SK-N-SH treated with all-trans-retinoic acid at 6 μM for 48 hours (cell line): ENCODE measurements around the gene WHRN.

Source experiments
- ATAC-seq: fragments of 200-7000 bp; cut with Tn5 transposase; 3 replicates; pipeline ENCODE4 v1.9.1; 2020; ENCODE audit warnings: mild to moderate bottlenecking, moderate library complexity
- ARNTL ChIP-seq: fragments of 450-650 bp; formaldehyde crosslinking; IDR thresholded peaks from 2 replicates; pipeline ENCODE4 v1.5.0; 2020; ENCODE audit warnings: low read depth, mild to moderate bottlenecking, moderate library complexity, borderline replicate concordance
- BACH2 ChIP-seq: fragments of 250-450 bp; sonication (Bioruptor Pico); IDR thresholded peaks from 2 replicates; pipeline ENCODE4 v1.9.0; 2021; ENCODE audit warnings: mild to moderate bottlenecking, borderline replicate concordance
- GLIS3 ChIP-seq: fragments of 250-450 bp; sonication (Bioruptor Pico); IDR thresholded peaks from 2 replicates; pipeline ENCODE4 v1.5.0; 2020; ENCODE audit warnings: mild to moderate bottlenecking, moderate library complexity
- OSR1 ChIP-seq: fragments of 250-450 bp; sonication (Bioruptor Pico); IDR thresholded peaks from 2 replicates; pipeline ENCODE4 v1.8.0; 2022; ENCODE audit warnings: moderate library complexity, mild to moderate bottlenecking, inconsistent platforms
- PPARA ChIP-seq: fragments of 250-450 bp; sonication (Bioruptor Pico); IDR thresholded peaks from 2 replicates; pipeline ENCODE4 v1.5.0; 2020; ENCODE audit warnings: mild to moderate bottlenecking, borderline replicate concordance
- RARB ChIP-seq: fragments of 250-450 bp; sonication (Bioruptor Pico); IDR thresholded peaks from 2 replicates; pipeline ENCODE4 v1.8.0; 2021; ENCODE audit warnings: mild to moderate bottlenecking, moderate library complexity
- SNAI2 ChIP-seq: fragments of 250-450 bp; sonication (Bioruptor Pico); IDR thresholded peaks from 2 replicates; pipeline ENCODE4 v1.5.0; 2020; ENCODE audit warnings: mild to moderate bottlenecking, moderate library complexity
- TCF4 ChIP-seq: fragments of 250-450 bp; sonication (Bioruptor Pico); IDR thresholded peaks from 2 replicates; pipeline ENCODE4 v1.8.0; 2021; ENCODE audit warnings: mild to moderate bottlenecking, moderate library complexity, borderline replicate concordance
- TOX ChIP-seq: fragments of 250-450 bp; sonication (Bioruptor Pico); IDR thresholded peaks from 2 replicates; pipeline ENCODE4 v1.8.0; 2021; ENCODE audit warnings: mild to moderate bottlenecking, moderate library complexity, borderline replicate concordance
- ZC3H10 ChIP-seq: fragments of 250-450 bp; sonication (Bioruptor Pico); IDR thresholded peaks from 2 replicates; pipeline ENCODE4 v1.5.1; 2021; ENCODE audit warnings: mild to moderate bottlenecking, moderate library complexity
- ZNF565 ChIP-seq: fragments of 450-650 bp; formaldehyde crosslinking; conservative IDR thresholded peaks from 2 replicates; pipeline ENCODE4 v1.5.0; 2020; ENCODE audit warnings: low read depth, mild to moderate bottlenecking, moderate library complexity
- ZNF70 ChIP-seq: fragments of 450-650 bp; formaldehyde crosslinking; IDR thresholded peaks from 2 replicates; pipeline ENCODE4 v1.5.0; 2020; ENCODE audit warnings: mild to moderate bottlenecking, moderate library complexity
- ZNF8 ChIP-seq: fragments of 450-650 bp; formaldehyde crosslinking; IDR thresholded peaks from 2 replicates; pipeline ENCODE4 v1.5.0; 2020; ENCODE audit warnings: mild to moderate bottlenecking, moderate library complexity
- TF ChIP-seq, protein P1 (sequence below): fragments of 250-450 bp; sonication (Bioruptor Pico); IDR thresholded peaks from 2 replicates; pipeline ENCODE4 v1.5.1; 2021; ENCODE audit warnings: mild to moderate bottlenecking, moderate library complexity
- TF ChIP-seq, protein P2 (sequence below): fragments of 250-450 bp; sonication (Bioruptor Pico); IDR thresholded peaks from 2 replicates; pipeline ENCODE4 v1.8.0; 2020; ENCODE audit warnings: mild to moderate bottlenecking, moderate library complexity, borderline replicate concordance
- TF ChIP-seq, protein P3 (sequence below): fragments of 250-450 bp; sonication (Bioruptor Pico); IDR thresholded peaks from 2 replicates; pipeline ENCODE4 v1.8.0; 2021; ENCODE audit warnings: low read depth, mild to moderate bottlenecking, moderate library complexity, borderline replicate concordance
- TF ChIP-seq, protein P4 (sequence below): fragments of 250-450 bp; sonication (Bioruptor Pico); IDR thresholded peaks from 2 replicates; pipeline ENCODE4 v1.5.0; 2020; ENCODE audit warnings: mild to moderate bottlenecking, moderate library complexity
- TF ChIP-seq, protein P5 (sequence below): fragments of 250-450 bp; sonication (Bioruptor Pico); IDR thresholded peaks from 2 replicates; pipeline ENCODE4 v1.5.1; 2020; ENCODE audit warnings: low read depth, mild to moderate bottlenecking, moderate library complexity

Gene WHRN

GRCh38 chr9:114370968-114371320, 134.3 kb downstream of the WHRN start:
- TF ChIP-seq TCF4 (CRISPR knock-in tag) (no peak), ZNF70 (CRISPR knock-in tag) (no peak), SNAI2 (CRISPR knock-in tag) (no peak), ZNF565 (CRISPR knock-in tag) (no peak), OSR1 (CRISPR knock-in tag) (no peak)
- TF ChIP-seq, protein P1, sequence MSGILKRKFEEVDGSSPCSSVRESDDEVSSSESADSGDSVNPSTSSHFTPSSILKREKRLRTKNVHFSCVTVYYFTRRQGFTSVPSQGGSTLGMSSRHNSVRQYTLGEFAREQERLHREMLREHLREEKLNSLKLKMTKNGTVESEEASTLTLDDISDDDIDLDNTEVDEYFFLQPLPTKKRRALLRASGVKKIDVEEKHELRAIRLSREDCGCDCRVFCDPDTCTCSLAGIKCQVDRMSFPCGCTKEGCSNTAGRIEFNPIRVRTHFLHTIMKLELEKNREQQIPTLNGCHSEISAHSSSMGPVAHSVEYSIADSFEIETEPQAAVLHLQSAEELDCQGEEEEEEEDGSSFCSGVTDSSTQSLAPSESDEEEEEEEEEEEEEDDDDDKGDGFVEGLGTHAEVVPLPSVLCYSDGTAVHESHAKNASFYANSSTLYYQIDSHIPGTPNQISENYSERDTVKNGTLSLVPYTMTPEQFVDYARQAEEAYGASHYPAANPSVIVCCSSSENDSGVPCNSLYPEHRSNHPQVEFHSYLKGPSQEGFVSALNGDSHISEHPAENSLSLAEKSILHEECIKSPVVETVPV (CRISPR knock-in tag): no peak
- ATAC-seq: no peak

DNA sequence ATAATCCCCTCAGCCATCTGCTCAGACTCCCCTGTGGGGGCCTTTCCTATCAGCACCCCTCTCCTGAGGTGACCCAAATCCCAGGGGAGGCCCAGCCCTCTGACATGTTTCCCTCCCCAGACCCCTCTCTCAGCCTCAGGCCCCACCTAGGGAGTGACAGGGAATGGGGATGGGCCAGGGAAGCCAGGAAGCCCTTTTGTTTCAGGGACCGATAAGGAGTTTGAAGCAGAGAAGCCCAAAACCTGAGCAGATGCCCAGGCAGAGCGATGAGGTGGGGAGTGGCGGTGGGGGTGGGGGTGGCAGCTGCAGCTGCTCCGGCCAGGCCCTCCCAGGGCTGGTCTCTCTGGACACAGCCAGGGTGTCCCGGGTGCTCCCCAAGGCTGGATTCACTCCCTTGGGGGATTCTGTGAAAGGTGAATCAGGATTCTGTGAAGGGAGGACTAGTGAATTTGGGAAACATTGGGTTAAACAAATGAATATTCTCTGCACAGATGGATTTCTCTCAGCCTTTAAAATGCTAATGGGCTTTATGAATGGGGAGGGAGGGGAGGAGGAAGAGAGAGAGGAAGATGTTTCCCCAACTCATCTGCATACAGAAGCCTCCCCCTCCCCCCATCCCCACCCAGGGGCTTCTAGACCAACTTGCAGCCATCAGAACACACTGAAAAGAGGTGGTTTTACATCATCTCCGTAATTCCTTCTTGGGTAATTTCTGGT, 134.9 kb downstream of the WHRN start:
- no peak for ATAC-seq
- no peak for TF ChIP-seq ZNF8 (CRISPR knock-in tag)
- TF ChIP-seq, protein P2, sequence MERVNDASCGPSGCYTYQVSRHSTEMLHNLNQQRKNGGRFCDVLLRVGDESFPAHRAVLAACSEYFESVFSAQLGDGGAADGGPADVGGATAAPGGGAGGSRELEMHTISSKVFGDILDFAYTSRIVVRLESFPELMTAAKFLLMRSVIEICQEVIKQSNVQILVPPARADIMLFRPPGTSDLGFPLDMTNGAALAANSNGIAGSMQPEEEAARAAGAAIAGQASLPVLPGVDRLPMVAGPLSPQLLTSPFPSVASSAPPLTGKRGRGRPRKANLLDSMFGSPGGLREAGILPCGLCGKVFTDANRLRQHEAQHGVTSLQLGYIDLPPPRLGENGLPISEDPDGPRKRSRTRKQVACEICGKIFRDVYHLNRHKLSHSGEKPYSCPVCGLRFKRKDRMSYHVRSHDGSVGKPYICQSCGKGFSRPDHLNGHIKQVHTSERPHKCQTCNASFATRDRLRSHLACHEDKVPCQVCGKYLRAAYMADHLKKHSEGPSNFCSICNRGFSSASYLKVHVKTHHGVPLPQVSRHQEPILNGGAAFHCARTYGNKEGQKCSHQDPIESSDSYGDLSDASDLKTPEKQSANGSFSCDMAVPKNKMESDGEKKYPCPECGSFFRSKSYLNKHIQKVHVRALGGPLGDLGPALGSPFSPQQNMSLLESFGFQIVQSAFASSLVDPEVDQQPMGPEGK (CRISPR knock-in tag): no peak
- no peak for TF ChIP-seq BACH2 (CRISPR knock-in tag)
- no peak for TF ChIP-seq TOX (CRISPR knock-in tag)
- no peak for TF ChIP-seq ARNTL (CRISPR knock-in tag)
- no peak for TF ChIP-seq RARB (CRISPR knock-in tag)
- TF ChIP-seq, protein P3, sequence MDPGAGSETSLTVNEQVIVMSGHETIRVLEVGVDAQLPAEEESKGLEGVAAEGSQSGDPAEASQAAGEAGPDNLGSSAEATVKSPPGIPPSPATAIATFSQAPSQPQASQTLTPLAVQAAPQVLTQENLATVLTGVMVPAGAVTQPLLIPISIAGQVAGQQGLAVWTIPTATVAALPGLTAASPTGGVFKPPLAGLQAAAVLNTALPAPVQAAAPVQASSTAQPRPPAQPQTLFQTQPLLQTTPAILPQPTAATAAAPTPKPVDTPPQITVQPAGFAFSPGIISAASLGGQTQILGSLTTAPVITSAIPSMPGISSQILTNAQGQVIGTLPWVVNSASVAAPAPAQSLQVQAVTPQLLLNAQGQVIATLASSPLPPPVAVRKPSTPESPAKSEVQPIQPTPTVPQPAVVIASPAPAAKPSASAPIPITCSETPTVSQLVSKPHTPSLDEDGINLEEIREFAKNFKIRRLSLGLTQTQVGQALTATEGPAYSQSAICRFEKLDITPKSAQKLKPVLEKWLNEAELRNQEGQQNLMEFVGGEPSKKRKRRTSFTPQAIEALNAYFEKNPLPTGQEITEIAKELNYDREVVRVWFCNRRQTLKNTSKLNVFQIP (CRISPR knock-in tag): no peak
- TF ChIP-seq ZC3H10 (CRISPR knock-in tag): no peak
- TF ChIP-seq, protein P4, sequence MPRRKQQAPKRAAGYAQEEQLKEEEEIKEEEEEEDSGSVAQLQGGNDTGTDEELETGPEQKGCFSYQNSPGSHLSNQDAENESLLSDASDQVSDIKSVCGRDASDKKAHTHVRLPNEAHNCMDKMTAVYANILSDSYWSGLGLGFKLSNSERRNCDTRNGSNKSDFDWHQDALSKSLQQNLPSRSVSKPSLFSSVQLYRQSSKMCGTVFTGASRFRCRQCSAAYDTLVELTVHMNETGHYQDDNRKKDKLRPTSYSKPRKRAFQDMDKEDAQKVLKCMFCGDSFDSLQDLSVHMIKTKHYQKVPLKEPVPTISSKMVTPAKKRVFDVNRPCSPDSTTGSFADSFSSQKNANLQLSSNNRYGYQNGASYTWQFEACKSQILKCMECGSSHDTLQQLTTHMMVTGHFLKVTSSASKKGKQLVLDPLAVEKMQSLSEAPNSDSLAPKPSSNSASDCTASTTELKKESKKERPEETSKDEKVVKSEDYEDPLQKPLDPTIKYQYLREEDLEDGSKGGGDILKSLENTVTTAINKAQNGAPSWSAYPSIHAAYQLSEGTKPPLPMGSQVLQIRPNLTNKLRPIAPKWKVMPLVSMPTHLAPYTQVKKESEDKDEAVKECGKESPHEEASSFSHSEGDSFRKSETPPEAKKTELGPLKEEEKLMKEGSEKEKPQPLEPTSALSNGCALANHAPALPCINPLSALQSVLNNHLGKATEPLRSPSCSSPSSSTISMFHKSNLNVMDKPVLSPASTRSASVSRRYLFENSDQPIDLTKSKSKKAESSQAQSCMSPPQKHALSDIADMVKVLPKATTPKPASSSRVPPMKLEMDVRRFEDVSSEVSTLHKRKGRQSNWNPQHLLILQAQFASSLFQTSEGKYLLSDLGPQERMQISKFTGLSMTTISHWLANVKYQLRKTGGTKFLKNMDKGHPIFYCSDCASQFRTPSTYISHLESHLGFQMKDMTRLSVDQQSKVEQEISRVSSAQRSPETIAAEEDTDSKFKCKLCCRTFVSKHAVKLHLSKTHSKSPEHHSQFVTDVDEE (CRISPR knock-in tag): no peak

GRCh38 chr9:114369216-114370130, 135.8 kb downstream of the WHRN start:
- no peak for ATAC-seq
- no peak for TF ChIP-seq BACH2 (CRISPR knock-in tag)
- no peak for TF ChIP-seq TCF4 (CRISPR knock-in tag)
- TF ChIP-seq SNAI2 (CRISPR knock-in tag): no peak
- TF ChIP-seq ZNF8 (CRISPR knock-in tag): no peak
- TF ChIP-seq, protein P5, sequence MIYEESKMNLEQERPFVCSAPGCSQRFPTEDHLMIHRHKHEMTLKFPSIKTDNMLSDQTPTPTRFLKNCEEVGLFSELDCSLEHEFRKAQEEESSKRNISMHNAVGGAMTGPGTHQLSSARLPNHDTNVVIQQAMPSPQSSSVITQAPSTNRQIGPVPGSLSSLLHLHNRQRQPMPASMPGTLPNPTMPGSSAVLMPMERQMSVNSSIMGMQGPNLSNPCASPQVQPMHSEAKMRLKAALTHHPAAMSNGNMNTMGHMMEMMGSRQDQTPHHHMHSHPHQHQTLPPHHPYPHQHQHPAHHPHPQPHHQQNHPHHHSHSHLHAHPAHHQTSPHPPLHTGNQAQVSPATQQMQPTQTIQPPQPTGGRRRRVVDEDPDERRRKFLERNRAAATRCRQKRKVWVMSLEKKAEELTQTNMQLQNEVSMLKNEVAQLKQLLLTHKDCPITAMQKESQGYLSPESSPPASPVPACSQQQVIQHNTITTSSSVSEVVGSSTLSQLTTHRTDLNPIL: no peak
- no peak for TF ChIP-seq OSR1 (CRISPR knock-in tag)
- TF ChIP-seq ARNTL (CRISPR knock-in tag): no peak
- no peak for TF ChIP-seq GLIS3 (CRISPR knock-in tag)
- no peak for TF ChIP-seq PPARA
- no peak for TF ChIP-seq ZNF565 (CRISPR knock-in tag)
- TF ChIP-seq, protein P4 (CRISPR knock-in tag): no peak
